Stromal cell of bone marrow (primary cell): ENCODE data around the gene OR52E2.
A peak's percentile ranks its signal among the peaks of the same experiment; 100 is the strongest.
"Not testable (repeated sequence)": the region's sequence is repeated elsewhere in the genome, so short reads cannot be mapped to it uniquely, and the experiment has no call there.

Experiments
- DNase-seq: peaks from one replicate; pipeline ENCODE4 v3.0.0-alpha.2; 2012; ENCODE audit warnings: low read depth

OR52E2 gene

DNA sequence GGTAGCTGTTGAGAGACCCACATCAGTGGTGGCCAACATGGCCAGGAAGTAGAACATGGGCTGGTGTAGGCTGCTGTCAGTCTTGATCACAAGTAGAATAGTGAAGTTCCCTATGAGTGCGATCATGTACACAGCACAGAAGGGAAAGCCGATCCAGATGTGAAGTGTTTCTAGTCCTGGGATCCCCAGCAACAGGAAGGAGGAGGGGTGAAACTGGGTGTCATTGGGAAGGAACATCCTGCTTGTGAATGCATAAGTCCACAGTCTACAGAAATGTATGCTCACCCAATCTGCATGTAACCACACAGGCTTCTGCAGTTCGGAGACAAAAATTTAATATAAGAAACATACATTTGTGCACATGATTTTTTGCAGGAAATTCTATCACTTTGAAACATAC is at the start of gene OR52E2:
OR52E2 (minus strand) TSS at position 237 of the 400 bp plus-strand sequence; CDS start at position 237, 0 bp downstream.
- DNase-seq: no peak

DNA sequence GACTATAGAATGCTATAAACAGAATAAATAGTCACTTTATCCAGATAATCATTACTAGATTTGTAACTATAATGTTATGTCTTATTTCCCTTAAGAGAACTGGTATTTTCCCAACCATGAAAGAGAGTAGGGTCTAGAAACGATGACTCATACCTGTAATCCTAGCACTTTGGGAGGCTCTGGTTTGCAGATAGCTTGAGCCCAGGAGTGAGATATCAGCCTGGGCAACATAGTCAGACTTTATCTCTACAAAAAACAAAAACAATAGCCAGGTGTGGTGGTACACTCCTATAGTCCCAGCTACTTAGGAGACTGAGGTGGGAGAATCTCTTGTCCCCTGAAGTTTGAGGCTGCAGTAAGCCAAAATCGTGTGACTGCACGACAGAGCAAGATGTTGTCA is 47.9 kb upstream of the OR52E2 start:
- DNase-seq: no peak

DNA sequence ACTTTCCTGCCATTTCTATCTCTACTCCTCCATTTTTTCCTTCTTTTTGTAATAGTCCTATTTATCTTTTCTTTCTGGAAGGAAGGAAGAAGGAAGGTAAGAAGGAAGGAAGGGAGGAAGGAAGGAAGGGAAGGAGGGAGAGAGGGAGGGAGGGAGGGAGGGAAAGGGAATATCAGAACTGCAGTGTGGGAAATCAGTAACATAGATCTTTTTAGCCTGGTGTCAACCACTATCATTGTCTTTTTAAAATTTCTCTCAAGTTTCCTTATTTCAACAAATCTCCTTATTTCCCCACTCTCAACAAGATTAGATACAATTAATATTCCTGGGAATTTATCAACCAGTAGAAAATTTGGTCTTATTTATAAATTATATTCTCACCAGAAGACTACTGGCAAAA is 43.6 kb upstream of the OR52E2 start:
- no peak for DNase-seq

DNA sequence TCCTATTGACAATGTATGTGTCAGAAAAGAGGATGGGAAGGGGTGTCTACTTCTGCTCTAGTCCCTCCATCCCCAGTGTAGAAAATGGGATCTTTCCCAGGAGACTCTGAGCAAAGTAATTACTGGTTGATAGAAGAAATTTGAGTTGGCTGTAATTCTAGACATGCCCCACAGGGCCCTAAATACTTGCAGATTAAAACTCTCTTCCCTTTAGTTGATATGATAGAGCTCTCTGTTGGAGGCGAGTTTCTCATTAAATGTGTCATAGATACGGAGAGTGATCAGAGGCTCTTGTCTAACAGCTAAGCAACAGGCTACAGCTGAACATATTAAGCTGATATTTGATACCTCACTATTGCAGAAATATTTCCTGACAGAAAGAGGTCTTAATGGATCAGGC is 42.8 kb upstream of the OR52E2 start:
- DNase-seq: no peak

DNA sequence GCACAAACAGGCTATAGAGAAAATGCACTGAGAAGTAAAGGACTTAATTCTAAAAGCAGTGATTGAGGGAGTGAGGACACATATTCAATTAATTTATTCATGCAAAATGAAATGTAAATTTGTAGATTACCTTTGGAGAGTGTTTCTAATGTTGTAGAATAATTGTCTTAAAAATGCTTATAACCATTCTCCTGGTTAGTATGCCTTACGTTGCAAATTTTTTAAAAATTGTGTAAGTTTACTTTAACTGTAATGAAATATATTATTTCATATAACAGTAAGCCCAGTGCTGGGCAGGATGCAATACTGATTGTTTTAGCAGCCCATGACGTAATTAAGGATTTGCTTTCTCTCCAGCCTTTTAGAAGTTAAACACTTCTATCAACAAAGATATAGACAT is 36.6 kb upstream of the OR52E2 start:
- no peak for DNase-seq

DNA sequence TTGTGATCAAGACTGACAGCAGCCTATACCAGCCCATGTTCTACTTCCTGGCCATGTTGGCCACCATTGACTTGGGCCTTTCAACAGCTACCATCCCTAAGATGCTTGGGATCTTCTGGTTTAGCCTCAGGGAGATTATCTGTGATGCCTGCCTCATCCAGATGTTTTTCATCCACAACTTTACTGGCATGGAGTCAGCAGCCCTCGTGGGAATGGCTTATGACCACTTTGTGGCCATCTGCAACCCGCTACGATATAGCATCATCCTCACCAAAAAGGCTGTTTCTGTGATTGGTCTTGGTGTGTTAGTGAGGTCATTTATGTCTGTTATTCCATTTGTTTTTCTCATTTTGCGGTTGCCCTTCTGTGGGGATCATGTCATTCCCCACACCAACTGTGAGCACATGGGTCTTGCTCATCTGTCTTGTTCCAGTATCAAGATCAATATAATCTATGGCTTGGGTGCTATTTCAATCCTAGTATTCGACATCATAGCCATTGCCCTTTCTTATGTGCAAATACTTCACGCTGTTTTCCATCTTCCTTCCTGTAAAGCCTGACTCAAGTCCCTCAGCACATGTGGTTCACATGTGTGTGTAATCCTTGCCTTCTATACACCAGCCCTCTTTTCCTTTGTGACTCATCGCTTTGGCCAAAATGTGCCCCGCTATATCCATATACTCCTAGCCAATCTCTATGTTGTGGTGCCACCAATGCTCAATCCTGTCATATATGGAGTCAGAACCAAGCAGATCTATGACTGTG is 33.6 kb upstream of the OR52E2 start:
- no peak for DNase-seq

DNA sequence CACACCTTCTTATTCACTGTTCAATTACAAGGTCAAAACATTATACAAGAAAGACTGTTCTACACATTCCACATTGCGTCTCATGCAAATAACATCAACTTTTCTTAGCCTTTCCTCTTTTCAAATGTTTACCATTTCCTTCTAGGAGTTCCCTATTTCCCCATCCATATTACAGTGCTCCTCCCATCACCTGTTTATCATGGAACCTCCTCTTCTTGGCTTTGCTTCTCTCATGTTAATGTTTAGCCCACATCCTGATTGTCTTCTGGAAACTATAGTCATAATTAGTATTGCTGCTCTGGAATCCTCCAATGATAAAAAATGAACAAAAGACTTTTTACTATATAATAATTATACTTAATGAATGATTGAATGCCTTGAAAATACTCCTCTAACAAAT is 31.2 kb upstream of the OR52E2 start:
- DNase-seq: no peak

DNA sequence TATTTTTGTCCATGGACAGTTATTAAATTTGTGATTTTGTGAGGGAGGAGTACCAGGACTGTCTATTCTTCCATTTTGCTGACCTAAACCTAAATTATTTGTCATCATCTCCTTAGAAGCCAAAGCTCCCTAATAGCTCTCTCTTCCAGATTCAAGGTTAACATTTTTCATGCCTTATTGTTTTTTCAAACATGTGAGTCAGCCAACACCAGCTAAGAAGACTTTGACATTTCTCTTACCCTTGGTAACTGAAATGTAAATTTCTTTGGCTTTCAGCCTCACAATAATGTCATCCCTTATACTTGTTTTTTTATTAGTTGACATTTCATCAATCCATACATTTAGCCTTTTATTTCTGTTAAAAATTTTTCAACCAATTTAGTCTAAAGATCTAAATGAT is 29.1 kb upstream of the OR52E2 start:
- no peak for DNase-seq

DNA sequence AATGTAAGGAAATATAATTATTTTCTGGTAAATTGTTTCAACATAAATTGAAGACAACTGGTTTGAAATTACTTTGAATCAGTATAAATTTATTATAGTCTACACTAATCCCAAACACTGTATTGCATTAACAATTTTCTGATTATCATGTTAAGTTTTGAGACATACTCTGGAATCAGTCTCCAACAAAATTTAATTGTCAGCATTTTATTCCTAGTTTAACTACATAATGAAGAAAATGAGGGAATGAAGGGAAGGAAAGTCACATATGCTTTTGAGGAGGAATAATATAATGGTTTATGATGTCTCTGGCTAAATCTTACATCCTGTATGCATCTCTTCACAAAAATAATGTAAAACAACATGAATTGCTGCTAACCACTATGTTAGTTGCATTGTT is 24.2 kb upstream of the OR52E2 start:
- DNase-seq: no peak

DNA sequence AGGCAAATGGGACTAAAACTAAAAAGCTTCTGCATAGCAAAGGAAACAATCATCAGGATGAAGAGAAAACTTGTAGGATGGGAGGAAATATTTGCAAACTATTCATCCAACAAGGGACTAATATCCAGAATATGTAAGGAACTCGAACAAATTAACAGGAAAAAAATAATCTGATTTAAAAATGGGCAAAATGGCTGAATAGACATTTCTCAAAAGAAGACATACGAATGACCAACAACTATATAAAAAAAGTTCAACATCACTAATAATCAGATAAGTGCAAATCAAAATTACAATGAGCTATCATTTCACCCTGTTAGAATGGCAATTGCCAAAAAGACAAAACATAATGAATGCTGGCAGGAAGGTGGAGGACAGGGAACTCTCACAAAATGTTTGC is 22.0 kb upstream of the OR52E2 start:
- no peak for DNase-seq

DNA sequence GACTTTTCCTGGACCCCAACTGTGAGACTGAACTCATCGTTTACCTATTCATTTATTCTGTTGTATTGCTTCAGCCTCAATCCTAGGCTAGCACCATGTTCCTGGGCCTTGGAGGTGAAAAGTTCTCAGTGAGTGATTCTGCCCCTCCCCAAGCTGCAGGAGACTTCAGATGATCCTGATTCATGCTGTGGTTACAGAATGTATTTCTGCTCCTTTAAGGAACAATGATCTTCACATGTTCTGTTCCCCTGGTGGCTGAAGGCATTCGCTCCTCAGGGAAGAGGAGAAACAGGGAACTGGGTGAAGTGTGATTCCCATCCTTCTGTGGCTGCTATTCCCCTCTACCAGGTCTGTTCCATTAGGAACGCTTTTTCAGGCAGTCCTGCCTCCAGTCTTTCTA is 12.4 kb upstream of the OR52E2 start:
- DNase-seq: no peak

DNA sequence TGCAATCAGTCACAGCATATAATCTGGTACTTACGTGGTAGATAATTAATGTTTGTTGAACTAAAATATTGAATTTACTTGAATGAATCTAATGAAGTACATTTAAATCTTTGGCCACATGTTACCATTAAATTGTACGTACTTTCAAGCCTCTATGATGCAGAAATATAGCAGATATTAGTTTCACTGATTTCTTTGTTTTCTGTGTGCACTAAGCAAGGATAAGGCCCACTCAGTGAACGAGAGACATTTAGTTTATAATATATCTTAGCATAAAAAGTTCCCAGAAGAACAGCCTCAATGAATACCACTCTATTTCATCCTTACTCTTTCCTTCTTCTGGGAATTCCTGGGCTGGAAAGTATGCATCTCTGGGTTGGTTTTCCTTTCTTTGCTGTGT is 9.8 kb upstream of the OR52E2 start, which contains the start of gene OR52E1:
OR52E1 (plus strand) TSS at position 301 of the 400 bp plus-strand sequence.
- no peak for DNase-seq

DNA sequence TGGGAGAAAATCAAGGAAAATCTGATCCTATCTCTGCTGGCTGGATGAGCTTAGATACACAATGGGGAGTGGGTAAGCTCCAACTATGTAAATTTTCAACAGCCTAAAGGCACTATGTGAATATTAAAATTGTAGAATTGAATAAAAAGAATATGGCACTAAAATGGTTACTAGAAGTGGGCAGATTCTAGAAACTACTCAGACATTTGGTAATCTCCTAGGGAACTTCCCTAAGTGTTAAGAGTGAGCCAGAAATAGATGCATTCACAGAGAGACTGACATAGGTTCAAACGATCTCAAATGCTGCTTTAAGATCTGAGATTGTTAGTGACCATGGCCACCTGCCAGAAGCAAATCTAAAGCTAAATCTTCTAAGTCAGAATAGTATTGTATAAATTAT is 5.6 kb upstream of the OR52E2 start:
- no peak for DNase-seq

DNA sequence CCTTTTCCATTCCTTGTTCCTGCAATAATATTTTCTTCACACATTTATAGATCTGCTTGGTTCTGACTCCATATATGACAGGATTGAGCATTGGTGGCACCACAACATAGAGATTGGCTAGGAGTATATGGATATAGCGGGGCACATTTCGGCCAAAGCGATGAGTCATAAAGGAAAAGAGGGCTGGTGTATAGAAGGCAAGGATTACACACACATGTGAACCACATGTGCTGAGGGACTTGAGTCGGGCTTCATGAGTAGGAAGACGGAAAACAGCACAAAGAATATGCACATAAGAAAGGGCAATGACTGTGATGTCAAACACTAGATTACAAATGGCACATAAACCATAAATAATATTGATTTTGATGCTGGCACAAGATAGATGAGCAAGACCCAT is 748 bp downstream of the OR52E2 start:
- DNase-seq: not testable (repeated sequence)

DNA sequence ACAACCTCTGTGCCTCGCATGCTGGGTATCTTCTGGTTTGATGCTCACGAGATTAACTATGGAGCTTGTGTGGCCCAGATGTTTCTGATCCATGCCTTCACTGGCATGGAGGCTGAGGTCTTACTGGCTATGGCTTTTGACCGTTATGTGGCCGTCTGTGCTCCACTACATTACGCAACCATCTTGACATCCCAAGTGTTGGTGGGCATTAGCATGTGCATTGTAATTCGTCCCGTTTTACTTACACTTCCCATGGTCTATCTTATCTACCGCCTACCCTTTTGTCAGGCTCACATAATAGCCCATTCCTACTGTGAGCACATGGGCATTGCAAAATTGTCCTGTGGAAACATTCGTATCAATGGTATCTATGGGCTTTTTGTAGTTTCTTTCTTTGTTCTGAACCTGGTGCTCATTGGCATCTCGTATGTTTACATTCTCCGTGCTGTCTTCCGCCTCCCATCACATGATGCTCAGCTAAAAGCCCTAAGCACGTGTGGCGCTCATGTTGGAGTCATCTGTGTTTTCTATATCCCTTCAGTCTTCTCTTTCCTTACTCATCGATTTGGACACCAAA is 12.6 kb downstream of the OR52E2 start:
- no peak for DNase-seq

DNA sequence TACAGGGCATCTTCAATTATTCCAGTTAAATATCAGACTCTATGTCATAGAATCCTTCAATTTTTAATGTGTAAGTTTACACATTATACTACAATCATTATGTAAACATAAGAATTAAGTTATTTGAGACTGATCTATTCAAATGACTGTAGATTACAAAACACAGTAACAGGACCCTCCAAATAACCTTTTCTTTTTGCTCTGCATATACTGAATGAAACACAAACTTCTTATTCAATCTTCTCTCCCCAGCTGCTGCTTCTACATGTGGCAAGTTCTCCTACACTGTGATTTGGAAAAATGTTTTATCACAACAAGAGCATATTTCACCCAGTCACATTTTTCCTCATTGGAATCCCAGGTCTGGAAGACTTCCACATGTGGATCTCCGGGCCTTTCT is 13.2 kb downstream of the OR52E2 start, which contains the start of gene OR52J3:
OR52J3 (plus strand) TSS at position 301 of the 400 bp plus-strand sequence; CDS start at position 301, 0 bp downstream.
- no peak for DNase-seq

DNA sequence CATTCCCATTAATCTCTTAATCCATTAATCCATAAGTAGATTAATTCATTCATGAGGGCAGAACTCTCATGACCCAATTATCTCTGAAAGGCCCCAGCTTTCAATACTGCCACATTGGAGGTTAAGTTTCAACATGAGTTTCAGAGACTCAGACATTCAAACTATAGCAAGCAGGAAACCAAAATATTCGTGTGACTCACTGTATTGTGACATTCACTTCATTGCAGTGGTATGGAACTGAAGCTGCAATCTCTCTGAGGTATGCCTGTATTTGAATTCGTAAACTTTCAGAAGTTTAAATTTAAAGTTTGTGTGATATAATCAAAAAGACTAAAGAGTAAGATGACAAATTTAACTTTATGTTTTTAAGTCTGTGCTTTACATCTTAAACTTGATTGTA is 16.0 kb downstream of the OR52E2 start:
- peak; percentile 4 for DNase-seq

DNA sequence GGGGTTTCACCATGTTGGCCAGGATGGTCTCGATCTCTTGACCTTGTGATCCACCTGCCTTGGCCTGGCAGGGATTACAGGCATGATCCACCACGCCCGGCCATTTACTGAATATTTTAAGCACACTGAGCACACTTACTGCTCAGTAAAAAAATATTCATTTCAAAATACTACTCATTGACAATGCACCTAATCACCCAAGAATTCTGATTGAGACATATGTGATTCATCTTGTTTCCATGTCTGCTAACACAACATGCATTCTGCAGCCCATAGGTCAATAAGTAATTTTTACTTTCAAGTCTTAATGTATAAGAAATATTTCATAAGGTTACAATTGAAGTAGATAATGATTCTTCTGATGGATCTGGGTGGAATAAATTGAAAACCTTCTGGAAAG is 17.3 kb downstream of the OR52E2 start:
- DNase-seq: no peak

DNA sequence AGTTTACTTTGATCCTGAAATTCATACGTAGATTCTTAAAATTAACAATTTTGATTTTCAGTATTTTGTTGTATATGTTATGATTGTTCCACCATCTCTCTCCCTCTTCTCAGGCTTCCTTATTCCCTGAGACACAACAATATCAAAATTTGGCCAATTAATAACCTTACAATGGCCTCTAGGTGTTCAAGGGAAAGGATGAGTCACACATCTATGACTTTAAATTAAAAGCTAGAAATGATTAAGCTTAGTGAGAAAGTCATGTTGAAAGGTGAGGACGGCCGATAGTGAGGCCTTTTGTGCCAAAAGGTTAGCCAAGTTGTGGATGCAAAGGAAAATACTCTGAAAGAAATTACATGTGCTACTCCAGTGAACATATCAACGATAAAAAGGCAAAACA is 18.6 kb downstream of the OR52E2 start:
- no peak for DNase-seq

DNA sequence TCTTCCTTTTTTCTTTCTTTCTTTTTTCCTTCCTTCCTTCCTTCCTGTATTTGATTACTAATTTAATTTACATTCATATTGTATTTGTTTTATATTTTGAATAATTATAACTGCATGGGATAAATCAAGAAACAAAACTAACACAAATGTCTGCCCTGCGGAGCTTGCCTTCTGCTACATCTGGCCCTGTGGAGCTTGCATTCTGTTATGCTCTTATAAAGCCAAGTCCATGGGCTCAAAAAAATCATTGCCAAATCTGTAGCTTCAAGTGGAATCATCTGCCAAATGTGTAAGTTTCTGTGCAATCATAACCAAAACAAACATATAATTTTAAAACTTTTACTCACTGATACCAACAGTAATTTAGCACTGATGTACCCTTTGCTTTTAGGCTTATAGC is 21.1 kb downstream of the OR52E2 start:
- no peak for DNase-seq

DNA sequence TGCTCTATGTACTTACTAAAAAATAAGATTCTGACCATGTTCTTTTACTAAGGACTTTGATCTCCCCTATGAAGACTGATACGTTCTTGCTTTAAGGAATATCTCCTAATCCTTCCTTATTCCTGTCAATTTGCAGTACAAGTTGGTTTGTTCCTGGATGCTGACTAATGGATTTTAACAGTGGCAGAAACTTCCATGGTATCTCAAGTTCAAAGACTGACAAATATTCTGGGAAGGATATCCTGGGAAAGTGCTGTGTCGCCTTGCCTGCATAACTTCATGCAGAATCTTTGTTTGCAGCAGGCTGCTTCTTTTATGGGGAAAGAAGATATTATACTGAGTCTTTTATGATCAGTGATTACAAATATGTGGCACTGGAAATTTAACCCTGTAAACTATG is 21.5 kb downstream of the OR52E2 start:
- DNase-seq: no peak

DNA sequence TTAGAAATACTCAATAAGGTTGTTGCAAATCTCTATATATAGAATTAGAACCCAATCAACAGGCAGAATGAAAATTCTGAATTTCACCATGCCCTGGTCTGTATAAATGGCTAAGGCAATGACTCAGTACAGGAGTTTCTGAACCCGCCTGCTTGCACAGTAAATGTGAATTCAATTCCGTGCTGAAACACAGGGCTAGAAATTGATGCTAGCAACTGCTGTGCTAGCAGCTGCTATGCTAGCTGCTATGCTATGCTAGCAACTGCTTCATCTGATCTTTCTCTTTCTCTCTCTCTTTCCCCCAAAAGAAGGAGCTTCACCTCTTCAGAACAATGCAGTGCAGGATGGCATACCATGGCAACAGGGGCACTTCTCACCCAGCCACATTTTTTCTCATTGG is 22.8 kb downstream of the OR52E2 start:
- DNase-seq: no peak

DNA sequence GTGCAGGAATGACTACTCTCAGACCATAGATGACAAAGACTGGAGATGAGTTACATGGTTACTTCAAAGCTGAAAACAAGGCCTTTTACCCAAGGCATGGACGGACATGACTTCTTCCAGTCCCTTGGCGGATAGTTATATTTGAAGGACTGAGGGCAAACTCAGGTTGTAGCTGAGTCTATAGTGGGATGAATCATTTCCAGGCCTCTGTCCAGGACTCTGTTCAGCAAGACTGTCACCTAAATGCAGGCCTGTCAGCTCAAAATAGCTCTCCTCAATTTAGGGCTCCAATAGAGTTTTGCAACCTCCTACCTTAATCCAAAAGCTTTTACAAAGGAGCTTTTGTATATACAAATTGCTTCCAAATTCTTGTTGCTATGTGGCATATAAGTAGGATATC is 37.4 kb downstream of the OR52E2 start:
- DNase-seq: no peak

DNA sequence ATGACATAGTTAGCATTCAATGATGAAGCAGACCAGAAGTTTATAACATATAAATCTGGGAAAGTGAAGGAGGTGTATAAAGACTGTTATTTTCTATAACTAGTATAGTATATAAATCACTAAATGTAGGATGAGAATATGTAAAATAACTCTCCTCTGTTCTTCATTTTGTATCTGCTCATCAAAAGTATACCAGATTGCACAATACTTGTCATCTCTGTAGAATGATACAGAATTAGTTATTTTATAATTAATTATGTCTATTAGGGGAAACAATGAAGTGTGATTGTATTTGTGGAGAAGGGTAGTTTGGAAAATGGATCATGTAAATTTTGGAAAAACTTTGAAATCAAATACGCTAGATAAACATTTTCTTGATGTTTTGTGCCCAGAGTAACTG is 46.4 kb downstream of the OR52E2 start:
- no peak for DNase-seq
